SU-DHL-6 (cell line): Measurements from ENCODE around the gene XIRP1.
"Not testable (repeated sequence)": the region's sequence is repeated elsewhere in the genome, so short reads cannot be mapped to it uniquely, and the experiment has no call there.

Experiments
- EZH2phosphoT487 ChIP-seq: fragments of 200-600 bp; sonication (generic), shearing (Covaris generic); conservative IDR thresholded peaks from 2 replicates; pipeline ENCODE4 v1.6.1; 2018; ENCODE audit warnings: mild to moderate bottlenecking, antibody characterized with exemption, low read length, moderate library complexity, mixed read lengths
- TF ChIP-seq, protein P1 (sequence below): fragments of 200-600 bp; sonication (generic); IDR thresholded peaks from one replicate; pipeline ENCODE4 v1.5.1; 2017; ENCODE audit warnings: antibody characterized with exemption, mild to moderate bottlenecking, low read length, moderate library complexity; ENCODE audit not compliant: insufficient read depth, poor library complexity, severe bottlenecking

DNA sequence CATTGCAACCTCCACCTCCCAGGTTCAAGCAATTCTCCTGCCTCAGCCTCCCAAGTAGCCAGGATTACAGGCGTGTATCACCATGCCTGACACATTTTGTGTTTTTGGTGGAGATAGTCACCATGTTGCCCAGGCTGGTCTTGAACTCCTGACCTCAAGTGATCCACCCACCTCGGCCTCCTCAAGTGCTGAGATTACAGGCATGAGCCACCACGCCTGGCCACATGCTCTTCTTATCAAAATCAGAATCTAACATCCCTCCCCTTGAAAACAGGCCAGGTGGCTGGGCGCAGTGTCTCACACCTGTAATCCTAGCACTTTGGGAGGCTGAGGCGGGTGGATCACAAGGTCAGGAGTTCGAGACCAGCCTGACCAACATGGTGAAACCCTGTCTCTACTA is 21.5 kb downstream of the XIRP1 start:
- TF ChIP-seq EZH2phosphoT487 = not testable (repeated sequence)
- TF ChIP-seq, protein P1, sequence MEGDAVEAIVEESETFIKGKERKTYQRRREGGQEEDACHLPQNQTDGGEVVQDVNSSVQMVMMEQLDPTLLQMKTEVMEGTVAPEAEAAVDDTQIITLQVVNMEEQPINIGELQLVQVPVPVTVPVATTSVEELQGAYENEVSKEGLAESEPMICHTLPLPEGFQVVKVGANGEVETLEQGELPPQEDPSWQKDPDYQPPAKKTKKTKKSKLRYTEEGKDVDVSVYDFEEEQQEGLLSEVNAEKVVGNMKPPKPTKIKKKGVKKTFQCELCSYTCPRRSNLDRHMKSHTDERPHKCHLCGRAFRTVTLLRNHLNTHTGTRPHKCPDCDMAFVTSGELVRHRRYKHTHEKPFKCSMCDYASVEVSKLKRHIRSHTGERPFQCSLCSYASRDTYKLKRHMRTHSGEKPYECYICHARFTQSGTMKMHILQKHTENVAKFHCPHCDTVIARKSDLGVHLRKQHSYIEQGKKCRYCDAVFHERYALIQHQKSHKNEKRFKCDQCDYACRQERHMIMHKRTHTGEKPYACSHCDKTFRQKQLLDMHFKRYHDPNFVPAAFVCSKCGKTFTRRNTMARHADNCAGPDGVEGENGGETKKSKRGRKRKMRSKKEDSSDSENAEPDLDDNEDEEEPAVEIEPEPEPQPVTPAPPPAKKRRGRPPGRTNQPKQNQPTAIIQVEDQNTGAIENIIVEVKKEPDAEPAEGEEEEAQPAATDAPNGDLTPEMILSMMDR = not testable (repeated sequence)
